ENCODE results near the gene CPE. TPM values are rescaled to one million over a fixed set of nuclear protein-coding genes. Genes with fewer than 3 reads are reported as not detected.
A peak's percentile ranks its signal among the peaks of the same experiment; 100 is the strongest.

The CPE gene
- total and polyA plus RNA-seq, 2 donors: 52.3 to 94.5 TPM

DNA sequence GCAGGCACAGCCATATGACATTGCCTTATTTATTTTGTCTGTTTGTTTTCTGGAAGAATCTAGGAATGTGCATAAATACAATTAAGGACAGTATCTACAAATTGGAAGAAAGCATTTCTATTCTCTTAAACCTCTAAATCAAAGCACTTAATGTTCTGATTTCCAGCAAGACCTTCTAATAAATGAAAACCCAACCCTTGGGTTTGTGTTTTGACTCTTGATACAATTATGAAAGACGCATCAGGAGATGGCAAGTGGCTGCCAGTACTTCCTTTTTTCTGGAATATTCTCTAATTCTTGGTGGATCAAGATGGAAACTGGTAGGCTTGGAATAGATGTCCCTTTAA lies 437 bp upstream of the CPE start:
- 66% methylated on average over 1 of the region's 1 CpG for WGBS
- peak overlapping the region; percentile 26 to 40 for H3K4me3 ChIP-seq (ENCODE audit: low read length in 2 of 2)

DNA sequence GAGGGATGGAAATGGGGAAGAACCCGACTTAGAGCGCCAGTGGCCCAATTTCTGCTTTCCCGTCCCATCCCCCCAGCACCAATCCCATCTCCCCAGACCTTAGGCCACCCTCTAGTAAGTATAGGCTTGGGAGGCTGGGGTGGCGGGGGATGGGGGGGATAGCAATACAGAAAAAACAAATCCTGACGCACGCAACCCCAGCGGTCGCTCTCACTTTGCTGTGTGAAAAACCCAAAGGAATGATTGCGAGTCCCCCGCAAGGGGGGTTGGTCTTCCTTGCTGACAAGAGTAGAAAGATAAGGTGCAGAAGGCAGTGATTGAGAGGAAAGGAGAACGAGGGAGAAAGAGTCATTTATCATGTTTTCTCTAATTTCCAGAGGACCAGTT lies 863 bp downstream of the CPE start:
- peaks cover 0 to 7% of the 10 kb centered on the region in 2 donors for H3K4me1 ChIP-seq (ENCODE audit: control insufficient read depth in 2 of 2, insufficient read depth in 2 of 2, low read length in 2 of 2)
- H3K4me3 ChIP-seq (ENCODE audit: low read length in 2 of 2): peak overlapping the region; percentile 4 to 12
- DNase-seq (ENCODE audit: low read depth in 6 of 9, low spot score in 9 of 9): no peak
- H3K27me3 ChIP-seq (ENCODE audit: control insufficient read depth in 2 of 2, insufficient read depth in 1 of 2, low read length in 1 of 2): peaks cover 24 to 70% of the 10 kb centered on the region in 2 donors
- WGBS: 76% methylated on average over 11 of the region's 11 CpGs
- no peak overlapping the region for H3K27ac ChIP-seq (ENCODE audit: low read depth in 1 of 2, low read length in 1 of 2)
- no peaks in the 10 kb centered on the region for H3K36me3 ChIP-seq (ENCODE audit: control insufficient read depth in 2 of 2, insufficient read depth in 2 of 2, low read length in 1 of 2)
- H3K9me3 ChIP-seq (ENCODE audit: control insufficient read depth in 2 of 2, insufficient read depth in 1 of 2, low read length in 1 of 2): no peaks in the 10 kb centered on the region

More for the DNA sequence above, 437 bp upstream of the CPE start:
- no peaks in the 10 kb centered on the region for H3K9me3 ChIP-seq (ENCODE audit: control insufficient read depth in 2 of 2, insufficient read depth in 1 of 2, low read length in 1 of 2)
- no peak for DNase-seq (ENCODE audit: low read depth in 6 of 9, low spot score in 9 of 9)
- no peaks in the 10 kb centered on the region for H3K36me3 ChIP-seq (ENCODE audit: control insufficient read depth in 2 of 2, insufficient read depth in 2 of 2, low read length in 1 of 2)
- peaks cover 0 to 7% of the 10 kb centered on the region in 2 donors for H3K4me1 ChIP-seq (ENCODE audit: control insufficient read depth in 2 of 2, insufficient read depth in 2 of 2, low read length in 2 of 2)
- H3K27me3 ChIP-seq (ENCODE audit: control insufficient read depth in 2 of 2, insufficient read depth in 1 of 2, low read length in 1 of 2): peaks cover 24 to 61% of the 10 kb centered on the region in 2 donors
- H3K27ac ChIP-seq (ENCODE audit: low read depth in 1 of 2, low read length in 1 of 2): peak overlapping the region in 1 of 2 donors; percentile 46

DNA sequence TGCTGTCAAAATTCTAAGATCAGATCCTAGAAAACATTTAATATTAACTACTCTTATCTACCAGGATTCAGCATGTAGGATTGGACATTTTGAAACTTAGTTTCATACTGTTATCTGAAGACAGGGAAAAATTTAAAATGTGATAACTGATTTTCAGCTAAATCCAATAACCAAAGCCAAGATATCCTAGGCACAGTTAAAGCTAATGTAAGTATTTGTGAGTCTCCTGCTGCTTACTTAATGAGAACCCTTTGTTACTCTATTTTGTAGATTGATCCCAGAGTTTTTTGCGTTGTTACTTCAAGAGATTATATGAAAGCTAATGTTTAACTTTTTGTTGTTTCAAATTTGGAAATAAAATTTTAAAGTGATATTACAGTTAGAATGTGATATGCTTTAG lies 2.0 kb downstream of the CPE start:
- Histone ChIP-seq H3K4me3 (ENCODE audit: low read length in 2 of 2) (no peak overlapping the region), H3K27me3 (ENCODE audit: control insufficient read depth in 2 of 2, insufficient read depth in 1 of 2, low read length in 1 of 2) (peaks cover 24 to 69% of the 10 kb centered on the region in 2 donors), H3K4me1 (ENCODE audit: control insufficient read depth in 2 of 2, insufficient read depth in 2 of 2, low read length in 2 of 2) (peaks cover 0 to 3% of the 10 kb centered on the region in 2 donors), H3K36me3 (ENCODE audit: control insufficient read depth in 2 of 2, insufficient read depth in 2 of 2, low read length in 1 of 2) (no peaks in the 10 kb centered on the region), H3K9me3 (ENCODE audit: control insufficient read depth in 2 of 2, insufficient read depth in 1 of 2, low read length in 1 of 2) (no peaks in the 10 kb centered on the region), H3K27ac (ENCODE audit: low read depth in 1 of 2, low read length in 1 of 2) (no peak overlapping the region)
- 95% methylated on average over 1 of the region's 1 CpG for WGBS
- no peak for DNase-seq (ENCODE audit: low read depth in 6 of 9, low spot score in 9 of 9)

DNA sequence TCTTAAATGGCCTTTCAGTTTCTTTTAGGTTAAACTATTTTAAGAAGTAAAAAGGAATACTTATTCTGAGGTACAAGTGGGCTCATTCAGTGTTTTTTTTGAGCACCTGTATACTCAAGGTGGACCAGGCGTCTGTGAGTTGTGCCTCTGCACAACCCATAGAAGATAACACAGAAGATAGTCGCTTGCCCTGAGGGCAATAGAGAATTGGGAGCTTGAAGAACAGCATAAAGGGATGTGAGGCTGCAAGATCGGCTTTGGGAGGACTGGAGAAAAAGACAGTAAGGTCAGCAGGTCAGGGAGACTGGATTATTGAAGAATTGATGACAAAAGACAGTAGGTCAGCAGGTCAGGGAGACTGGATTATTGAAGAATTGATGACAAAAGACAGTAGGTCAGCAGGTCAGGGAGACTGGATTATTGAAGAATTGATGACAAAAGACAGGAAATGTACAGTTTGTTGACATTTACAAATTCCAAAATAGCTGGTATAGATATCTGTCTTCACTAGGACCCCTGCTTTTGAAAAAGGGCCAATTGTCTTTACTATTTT lies 3.1 kb downstream of the CPE start:
- H3K36me3 ChIP-seq (ENCODE audit: control insufficient read depth in 2 of 2, insufficient read depth in 2 of 2, low read length in 1 of 2): no peaks in the 10 kb centered on the region
- no peak overlapping the region for H3K27ac ChIP-seq (ENCODE audit: low read depth in 1 of 2, low read length in 1 of 2)
- no peak for DNase-seq (ENCODE audit: low read depth in 6 of 9, low spot score in 9 of 9)
- peaks cover 0 to 3% of the 10 kb centered on the region in 2 donors for H3K4me1 ChIP-seq (ENCODE audit: control insufficient read depth in 2 of 2, insufficient read depth in 2 of 2, low read length in 2 of 2)
- 95% methylated on average over 3 of the region's 3 CpGs for WGBS
- peaks cover 24 to 64% of the 10 kb centered on the region in 2 donors for H3K27me3 ChIP-seq (ENCODE audit: control insufficient read depth in 2 of 2, insufficient read depth in 1 of 2, low read length in 1 of 2)
- H3K4me3 ChIP-seq (ENCODE audit: low read length in 2 of 2): no peak overlapping the region
- H3K9me3 ChIP-seq (ENCODE audit: control insufficient read depth in 2 of 2, insufficient read depth in 1 of 2, low read length in 1 of 2): no peaks in the 10 kb centered on the region

DNA sequence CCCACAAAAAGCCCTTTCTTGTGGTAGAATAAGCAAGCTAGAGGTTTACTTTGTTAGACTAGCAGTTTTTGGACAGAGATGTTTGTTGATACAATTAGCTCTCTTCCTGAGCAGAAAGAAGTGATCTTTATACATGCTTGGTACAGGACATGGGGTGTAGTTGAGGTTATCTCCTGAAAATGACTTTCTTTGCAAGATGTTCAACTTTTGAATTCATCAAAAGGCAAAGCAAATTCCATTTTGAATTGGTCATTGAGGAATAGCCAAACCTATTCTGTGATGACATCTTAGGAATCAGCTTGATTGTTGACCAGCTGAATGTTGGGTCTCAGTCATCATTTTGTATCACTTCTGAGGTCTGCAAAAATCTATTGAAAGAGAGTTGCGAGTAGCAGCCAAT lies 3.8 kb downstream of the CPE start:
- Histone ChIP-seq H3K9me3 (ENCODE audit: control insufficient read depth in 2 of 2, insufficient read depth in 1 of 2, low read length in 1 of 2) (no peaks in the 10 kb centered on the region), H3K4me3 (ENCODE audit: low read length in 2 of 2) (no peak overlapping the region), H3K27ac (ENCODE audit: low read depth in 1 of 2, low read length in 1 of 2) (peak overlapping the region in 1 of 2 donors; percentile 18), H3K4me1 (ENCODE audit: control insufficient read depth in 2 of 2, insufficient read depth in 2 of 2, low read length in 2 of 2) (peaks cover 0 to 3% of the 10 kb centered on the region in 2 donors), H3K36me3 (ENCODE audit: control insufficient read depth in 2 of 2, insufficient read depth in 2 of 2, low read length in 1 of 2) (no peaks in the 10 kb centered on the region), H3K27me3 (ENCODE audit: control insufficient read depth in 2 of 2, insufficient read depth in 1 of 2, low read length in 1 of 2) (peaks cover 22 to 59% of the 10 kb centered on the region in 2 donors)
- 93% methylated on average over 1 of the region's 1 CpG for WGBS
- DNase-seq (ENCODE audit: low read depth in 6 of 9, low spot score in 9 of 9): no peak

DNA sequence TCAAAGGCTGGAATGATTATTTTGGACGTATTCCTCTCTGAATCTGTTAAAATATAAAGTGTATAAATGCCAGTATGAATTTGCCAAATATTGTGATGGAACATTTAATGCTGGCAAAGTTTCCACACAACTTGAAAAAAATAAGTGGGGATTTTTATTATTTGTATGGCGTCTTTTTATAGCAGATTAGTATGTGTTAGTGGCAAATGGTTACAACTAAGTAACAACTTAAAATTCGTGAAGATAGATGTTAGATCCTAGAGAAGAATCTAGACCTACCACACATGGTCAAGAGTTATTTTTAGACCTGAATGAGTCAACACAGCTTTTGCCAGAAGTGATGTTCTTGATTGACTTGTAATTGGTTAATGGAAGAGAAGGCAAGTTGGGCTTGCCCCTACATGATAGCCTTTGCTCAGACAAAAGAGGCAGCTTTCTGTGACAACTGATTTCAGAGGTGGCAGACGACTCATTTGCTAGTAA lies 4.8 kb downstream of the CPE start:
- Histone ChIP-seq H3K27me3 (ENCODE audit: control insufficient read depth in 2 of 2, insufficient read depth in 1 of 2, low read length in 1 of 2) (peaks cover 12 to 49% of the 10 kb centered on the region in 2 donors), H3K27ac (ENCODE audit: low read depth in 1 of 2, low read length in 1 of 2) (peak overlapping the region in 1 of 2 donors; percentile 53), H3K9me3 (ENCODE audit: control insufficient read depth in 2 of 2, insufficient read depth in 1 of 2, low read length in 1 of 2) (no peaks in the 10 kb centered on the region), H3K36me3 (ENCODE audit: control insufficient read depth in 2 of 2, insufficient read depth in 2 of 2, low read length in 1 of 2) (no peaks in the 10 kb centered on the region), H3K4me1 (ENCODE audit: control insufficient read depth in 2 of 2, insufficient read depth in 2 of 2, low read length in 2 of 2) (peaks cover 0 to under 1% of the 10 kb centered on the region in 2 donors), H3K4me3 (ENCODE audit: low read length in 2 of 2) (no peak overlapping the region)
- WGBS: 92% methylated on average over 4 of the region's 4 CpGs
- DNase-seq (ENCODE audit: low read depth in 6 of 9, low spot score in 9 of 9): peak in 1 of 9 donors; percentile 12

DNA sequence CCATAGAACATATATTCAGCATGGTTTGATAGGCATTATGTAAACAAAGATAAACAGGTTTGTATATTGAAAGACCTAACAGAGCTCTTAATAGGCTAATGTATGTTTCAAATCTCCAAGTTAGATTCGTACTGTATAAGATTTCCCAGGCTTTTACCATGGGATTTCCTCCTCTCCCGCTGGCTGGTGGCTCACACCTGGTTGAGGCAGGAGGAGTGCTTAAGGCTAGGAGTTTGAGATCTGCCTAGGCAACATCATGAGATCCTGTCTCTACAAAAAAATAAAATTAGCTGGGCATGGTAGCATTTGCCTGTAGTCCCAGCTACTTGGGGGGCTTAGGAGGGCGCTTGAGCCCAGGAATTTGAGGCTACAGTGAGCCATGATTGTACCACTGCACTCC lies 5.4 kb downstream of the CPE start:
- Histone ChIP-seq H3K36me3 (ENCODE audit: control insufficient read depth in 2 of 2, insufficient read depth in 2 of 2, low read length in 1 of 2) (no peaks in the 10 kb centered on the region), H3K27ac (ENCODE audit: low read depth in 1 of 2, low read length in 1 of 2) (peak overlapping the region in 1 of 2 donors; percentile 62), H3K27me3 (ENCODE audit: control insufficient read depth in 2 of 2, insufficient read depth in 1 of 2, low read length in 1 of 2) (peaks cover 7 to 44% of the 10 kb centered on the region in 2 donors), H3K4me3 (ENCODE audit: low read length in 2 of 2) (no peak overlapping the region), H3K4me1 (ENCODE audit: control insufficient read depth in 2 of 2, insufficient read depth in 2 of 2, low read length in 2 of 2) (no peaks in the 10 kb centered on the region), H3K9me3 (ENCODE audit: control insufficient read depth in 2 of 2, insufficient read depth in 1 of 2, low read length in 1 of 2) (no peaks in the 10 kb centered on the region)
- 91% methylated on average over 3 of the region's 3 CpGs for WGBS
- DNase-seq (ENCODE audit: low read depth in 6 of 9, low spot score in 9 of 9): no peak

DNA sequence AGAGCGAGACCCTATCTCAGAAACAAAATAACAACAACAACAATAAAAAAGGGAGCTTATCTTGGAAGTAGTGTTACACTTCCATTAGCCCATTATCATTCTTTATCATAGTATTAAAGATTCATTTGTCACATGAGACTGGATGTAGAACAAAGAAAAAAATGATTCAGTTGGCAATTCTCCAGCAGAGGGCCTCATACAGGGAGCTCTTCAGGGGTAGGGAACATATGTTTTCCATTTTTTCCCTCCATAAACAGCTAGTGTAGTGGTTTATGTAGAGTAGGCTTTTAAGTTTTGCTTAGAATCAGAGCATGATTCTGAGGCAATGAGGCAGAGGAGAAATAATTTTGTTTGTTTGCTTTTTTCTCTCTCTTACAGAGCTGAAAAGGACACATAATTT lies 5.8 kb downstream of the CPE start:
- H3K27ac ChIP-seq (ENCODE audit: low read depth in 1 of 2, low read length in 1 of 2): peak overlapping the region in 1 of 2 donors; percentile 62
- WGBS: 95% methylated on average over 1 of the region's 1 CpG

DNA sequence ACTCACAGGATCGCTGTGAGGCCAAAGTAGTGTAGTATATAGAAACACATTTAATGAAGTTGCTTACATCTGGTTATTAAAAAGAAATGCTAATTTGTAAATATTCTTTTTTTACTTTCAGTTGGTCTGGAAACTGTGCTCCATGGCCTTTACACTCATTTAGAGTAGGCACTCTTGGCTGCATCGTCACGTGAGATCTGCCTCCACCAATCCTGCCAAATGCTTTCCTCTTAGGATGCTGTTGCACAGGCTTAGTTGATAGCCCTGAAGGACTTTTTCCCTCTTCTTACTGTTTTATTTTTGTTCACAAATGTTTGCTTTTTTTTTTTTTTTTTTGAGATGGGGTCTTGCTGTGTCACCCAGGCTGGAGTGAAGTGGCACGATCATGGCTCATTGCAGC lies 6.3 kb downstream of the CPE start:
- peaks cover 0 to 35% of the 10 kb centered on the region in 2 donors for H3K27me3 ChIP-seq (ENCODE audit: control insufficient read depth in 2 of 2, insufficient read depth in 1 of 2, low read length in 1 of 2)
- no peaks in the 10 kb centered on the region for H3K9me3 ChIP-seq (ENCODE audit: control insufficient read depth in 2 of 2, insufficient read depth in 1 of 2, low read length in 1 of 2)
- H3K27ac ChIP-seq (ENCODE audit: low read depth in 1 of 2, low read length in 1 of 2): no peak overlapping the region
- DNase-seq (ENCODE audit: low read depth in 6 of 9, low spot score in 9 of 9): no peak
- H3K4me3 ChIP-seq (ENCODE audit: low read length in 2 of 2): no peak overlapping the region
- no peaks in the 10 kb centered on the region for H3K4me1 ChIP-seq (ENCODE audit: control insufficient read depth in 2 of 2, insufficient read depth in 2 of 2, low read length in 2 of 2)
- H3K36me3 ChIP-seq (ENCODE audit: control insufficient read depth in 2 of 2, insufficient read depth in 2 of 2, low read length in 1 of 2): no peaks in the 10 kb centered on the region
- WGBS: over 99% methylated on average over 4 of the region's 4 CpGs

More for the DNA sequence above, 5.8 kb downstream of the CPE start:
- H3K36me3 ChIP-seq (ENCODE audit: control insufficient read depth in 2 of 2, insufficient read depth in 2 of 2, low read length in 1 of 2): no peaks in the 10 kb centered on the region
- no peak overlapping the region for H3K4me3 ChIP-seq (ENCODE audit: low read length in 2 of 2)
- H3K27me3 ChIP-seq (ENCODE audit: control insufficient read depth in 2 of 2, insufficient read depth in 1 of 2, low read length in 1 of 2): peaks cover 4 to 40% of the 10 kb centered on the region in 2 donors
- H3K4me1 ChIP-seq (ENCODE audit: control insufficient read depth in 2 of 2, insufficient read depth in 2 of 2, low read length in 2 of 2): no peaks in the 10 kb centered on the region
- DNase-seq (ENCODE audit: low read depth in 6 of 9, low spot score in 9 of 9): no peak
- H3K9me3 ChIP-seq (ENCODE audit: control insufficient read depth in 2 of 2, insufficient read depth in 1 of 2, low read length in 1 of 2): no peaks in the 10 kb centered on the region
